C4-2B (cell line): ENCODE measurements around the gene SLC24A1.

Experiments
- ZFX ChIP-seq: fragments of 450-650 bp; IDR thresholded peaks from 2 replicates; pipeline ENCODE4 v1.6.1; 2017
- TF ChIP-seq, protein P1 (sequence below): fragments of 450-650 bp; conservative IDR thresholded peaks from 2 replicates; pipeline ENCODE4 v1.5.1; 2017; ENCODE audit warnings: mild to moderate bottlenecking

DNA sequence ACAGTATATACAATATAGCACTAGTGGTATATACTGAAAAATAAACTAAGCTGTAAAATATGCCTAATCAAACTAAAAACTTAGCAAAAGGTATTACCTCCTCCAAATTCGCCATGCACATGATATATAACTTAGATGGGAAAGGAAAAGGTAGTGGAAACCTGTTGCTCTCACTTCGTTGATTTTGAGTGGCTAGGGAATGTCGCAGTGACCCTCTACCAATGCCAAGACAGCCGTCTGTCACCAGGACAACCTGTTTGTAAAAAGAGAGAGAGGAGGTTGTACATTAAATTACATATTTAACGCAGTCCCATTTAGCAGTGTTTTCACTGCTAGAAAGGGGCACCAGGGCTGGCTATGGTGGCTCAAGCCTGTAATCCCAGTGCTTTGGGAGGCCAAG, 22.1 kb upstream of the SLC24A1 start:
- TF ChIP-seq, protein P1, sequence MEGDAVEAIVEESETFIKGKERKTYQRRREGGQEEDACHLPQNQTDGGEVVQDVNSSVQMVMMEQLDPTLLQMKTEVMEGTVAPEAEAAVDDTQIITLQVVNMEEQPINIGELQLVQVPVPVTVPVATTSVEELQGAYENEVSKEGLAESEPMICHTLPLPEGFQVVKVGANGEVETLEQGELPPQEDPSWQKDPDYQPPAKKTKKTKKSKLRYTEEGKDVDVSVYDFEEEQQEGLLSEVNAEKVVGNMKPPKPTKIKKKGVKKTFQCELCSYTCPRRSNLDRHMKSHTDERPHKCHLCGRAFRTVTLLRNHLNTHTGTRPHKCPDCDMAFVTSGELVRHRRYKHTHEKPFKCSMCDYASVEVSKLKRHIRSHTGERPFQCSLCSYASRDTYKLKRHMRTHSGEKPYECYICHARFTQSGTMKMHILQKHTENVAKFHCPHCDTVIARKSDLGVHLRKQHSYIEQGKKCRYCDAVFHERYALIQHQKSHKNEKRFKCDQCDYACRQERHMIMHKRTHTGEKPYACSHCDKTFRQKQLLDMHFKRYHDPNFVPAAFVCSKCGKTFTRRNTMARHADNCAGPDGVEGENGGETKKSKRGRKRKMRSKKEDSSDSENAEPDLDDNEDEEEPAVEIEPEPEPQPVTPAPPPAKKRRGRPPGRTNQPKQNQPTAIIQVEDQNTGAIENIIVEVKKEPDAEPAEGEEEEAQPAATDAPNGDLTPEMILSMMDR, result no peak
- TF ChIP-seq ZFX, result no peak
